ENCODE data around the gene CHRDL2.

Gene CHRDL2

GRCh38 chr11:74696500-74696899 is 34.7 kb downstream of the CHRDL2 start:
- H3K27ac ChIP-seq, result no peak overlapping the region
- TF ChIP-seq, protein P1, sequence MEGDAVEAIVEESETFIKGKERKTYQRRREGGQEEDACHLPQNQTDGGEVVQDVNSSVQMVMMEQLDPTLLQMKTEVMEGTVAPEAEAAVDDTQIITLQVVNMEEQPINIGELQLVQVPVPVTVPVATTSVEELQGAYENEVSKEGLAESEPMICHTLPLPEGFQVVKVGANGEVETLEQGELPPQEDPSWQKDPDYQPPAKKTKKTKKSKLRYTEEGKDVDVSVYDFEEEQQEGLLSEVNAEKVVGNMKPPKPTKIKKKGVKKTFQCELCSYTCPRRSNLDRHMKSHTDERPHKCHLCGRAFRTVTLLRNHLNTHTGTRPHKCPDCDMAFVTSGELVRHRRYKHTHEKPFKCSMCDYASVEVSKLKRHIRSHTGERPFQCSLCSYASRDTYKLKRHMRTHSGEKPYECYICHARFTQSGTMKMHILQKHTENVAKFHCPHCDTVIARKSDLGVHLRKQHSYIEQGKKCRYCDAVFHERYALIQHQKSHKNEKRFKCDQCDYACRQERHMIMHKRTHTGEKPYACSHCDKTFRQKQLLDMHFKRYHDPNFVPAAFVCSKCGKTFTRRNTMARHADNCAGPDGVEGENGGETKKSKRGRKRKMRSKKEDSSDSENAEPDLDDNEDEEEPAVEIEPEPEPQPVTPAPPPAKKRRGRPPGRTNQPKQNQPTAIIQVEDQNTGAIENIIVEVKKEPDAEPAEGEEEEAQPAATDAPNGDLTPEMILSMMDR (conservative IDR thresholded peaks at IDR 0.05), result no peak

- TF ChIP-seq, protein P1 (conservative IDR thresholded peaks at IDR 0.05), result no peak
Measured at GRCh38 chr11:74695705-74696280, 35.4 kb downstream of the CHRDL2 start.

GRCh38 chr11:74694136-74694930 is 36.9 kb downstream of the CHRDL2 start:
- no peak overlapping the region for H3K27ac ChIP-seq
- TF ChIP-seq, protein P1 (conservative IDR thresholded peaks at IDR 0.05), result no peak; the same call in 1 of the 2 replicates

More at GRCh38 chr11:74695705-74696280, 35.4 kb downstream of the CHRDL2 start:
- no peak overlapping the region for H3K27ac ChIP-seq

- H3K27ac ChIP-seq, result no peak overlapping the region
Measured at GRCh38 chr11:74693531-74693930, 37.7 kb downstream of the CHRDL2 start.

GRCh38 chr11:74691755-74692154 is 39.5 kb downstream of the CHRDL2 start:
- no peak overlapping the region for H3K27ac ChIP-seq
- TF ChIP-seq, protein P1 (conservative IDR thresholded peaks at IDR 0.05), result no peak

More at GRCh38 chr11:74693531-74693930, 37.7 kb downstream of the CHRDL2 start:
- TF ChIP-seq, protein P1 (conservative IDR thresholded peaks at IDR 0.05), result no peak

DNA sequence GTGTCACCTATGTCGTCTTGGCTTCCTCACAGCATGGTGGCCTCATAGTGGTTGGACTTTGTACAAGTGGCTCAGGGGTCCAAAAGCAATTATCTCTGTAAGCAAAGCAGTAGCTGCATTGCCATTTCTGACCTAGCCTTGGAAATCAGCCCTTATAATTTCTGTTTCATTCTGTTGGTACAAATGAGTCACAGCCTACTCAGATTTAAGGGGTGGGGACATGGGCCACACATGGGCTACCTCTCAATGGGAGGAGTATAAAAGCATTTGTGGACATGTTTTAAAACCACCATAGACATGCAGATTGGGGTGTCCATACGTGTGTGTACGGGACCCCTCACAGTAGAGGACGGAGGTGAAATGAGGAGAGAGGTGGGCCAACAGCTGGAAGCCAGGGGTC is 41.6 kb downstream of the CHRDL2 start:
- TF ChIP-seq, protein P1 (conservative IDR thresholded peaks at IDR 0.05), result no peak
- no peak overlapping the region for H3K27ac ChIP-seq

GRCh38 chr11:74687237-74688023 is 43.8 kb downstream of the CHRDL2 start:
- TF ChIP-seq, protein P1 (conservative IDR thresholded peaks at IDR 0.05), result no peak
- H3K27ac ChIP-seq, result no peak overlapping the region
